Parathyroid adenoma (tissue), 2 donors: ENCODE measurements around the gene ZNF800.

Source experiments
- H2AFZ ChIP-seq: fragments of 300-600 bp; sonication (generic); one replicate; pipeline ENCODE4 v1.7.0; 2017; ENCODE audit warnings: antibody characterized with exemption, mild to moderate bottlenecking
- H3K27ac ChIP-seq: fragments of 300-600 bp; sonication (generic); one replicate; pipeline ENCODE4 v1.7.0; 2017
- H3K27me3 ChIP-seq: fragments of 300-600 bp; sonication (generic); one replicate; pipeline ENCODE4 v1.7.0; 2017; ENCODE audit warnings: low read length; ENCODE audit not compliant: control insufficient read depth, insufficient read depth
- H3K36me3 ChIP-seq: fragments of 300-600 bp; sonication (generic); one replicate; pipeline ENCODE4 v1.7.0; 2017; ENCODE audit warnings: low read length; ENCODE audit not compliant: control insufficient read depth, insufficient read depth
- H3K4me1 ChIP-seq: fragments of 300-600 bp; sonication (generic); one replicate; pipeline ENCODE4 v1.7.0; 2017; ENCODE audit warnings: control low read depth
- H3K4me2 ChIP-seq: fragments of 300-600 bp; sonication (generic); one replicate; pipeline ENCODE4 v1.7.0; 2017; ENCODE audit warnings: low read length
- H3K4me3 ChIP-seq: fragments of 300-600 bp; sonication (generic); one replicate; pipeline ENCODE4 v1.7.0; 2017; ENCODE audit warnings: low read depth, low read length
- H3K79me2 ChIP-seq: fragments of 300-600 bp; sonication (generic); one replicate; pipeline ENCODE4 v1.7.0; 2017; ENCODE audit warnings: control low read depth
- H3K9ac ChIP-seq: fragments of 300-600 bp; sonication (generic); one replicate; pipeline ENCODE4 v1.7.0; 2017; ENCODE audit warnings: mild to moderate bottlenecking
- H3K9me3 ChIP-seq: fragments of 300-600 bp; sonication (generic); one replicate; pipeline ENCODE4 v1.7.0; 2017; ENCODE audit warnings: low read length; ENCODE audit not compliant: control insufficient read depth
- TF ChIP-seq, protein P1 (sequence below): fragments of 300-600 bp; sonication (generic); IDR thresholded peaks from one replicate; pipeline ENCODE4 v1.7.0; 2017; ENCODE audit warnings: antibody characterized with exemption, mild to moderate bottlenecking
- donor health status: primary hyperparathyroidism.

The ZNF800 gene, protein sequence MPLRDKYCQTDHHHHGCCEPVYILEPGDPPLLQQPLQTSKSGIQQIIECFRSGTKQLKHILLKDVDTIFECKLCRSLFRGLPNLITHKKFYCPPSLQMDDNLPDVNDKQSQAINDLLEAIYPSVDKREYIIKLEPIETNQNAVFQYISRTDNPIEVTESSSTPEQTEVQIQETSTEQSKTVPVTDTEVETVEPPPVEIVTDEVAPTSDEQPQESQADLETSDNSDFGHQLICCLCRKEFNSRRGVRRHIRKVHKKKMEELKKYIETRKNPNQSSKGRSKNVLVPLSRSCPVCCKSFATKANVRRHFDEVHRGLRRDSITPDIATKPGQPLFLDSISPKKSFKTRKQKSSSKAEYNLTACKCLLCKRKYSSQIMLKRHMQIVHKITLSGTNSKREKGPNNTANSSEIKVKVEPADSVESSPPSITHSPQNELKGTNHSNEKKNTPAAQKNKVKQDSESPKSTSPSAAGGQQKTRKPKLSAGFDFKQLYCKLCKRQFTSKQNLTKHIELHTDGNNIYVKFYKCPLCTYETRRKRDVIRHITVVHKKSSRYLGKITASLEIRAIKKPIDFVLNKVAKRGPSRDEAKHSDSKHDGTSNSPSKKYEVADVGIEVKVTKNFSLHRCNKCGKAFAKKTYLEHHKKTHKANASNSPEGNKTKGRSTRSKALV

DNA sequence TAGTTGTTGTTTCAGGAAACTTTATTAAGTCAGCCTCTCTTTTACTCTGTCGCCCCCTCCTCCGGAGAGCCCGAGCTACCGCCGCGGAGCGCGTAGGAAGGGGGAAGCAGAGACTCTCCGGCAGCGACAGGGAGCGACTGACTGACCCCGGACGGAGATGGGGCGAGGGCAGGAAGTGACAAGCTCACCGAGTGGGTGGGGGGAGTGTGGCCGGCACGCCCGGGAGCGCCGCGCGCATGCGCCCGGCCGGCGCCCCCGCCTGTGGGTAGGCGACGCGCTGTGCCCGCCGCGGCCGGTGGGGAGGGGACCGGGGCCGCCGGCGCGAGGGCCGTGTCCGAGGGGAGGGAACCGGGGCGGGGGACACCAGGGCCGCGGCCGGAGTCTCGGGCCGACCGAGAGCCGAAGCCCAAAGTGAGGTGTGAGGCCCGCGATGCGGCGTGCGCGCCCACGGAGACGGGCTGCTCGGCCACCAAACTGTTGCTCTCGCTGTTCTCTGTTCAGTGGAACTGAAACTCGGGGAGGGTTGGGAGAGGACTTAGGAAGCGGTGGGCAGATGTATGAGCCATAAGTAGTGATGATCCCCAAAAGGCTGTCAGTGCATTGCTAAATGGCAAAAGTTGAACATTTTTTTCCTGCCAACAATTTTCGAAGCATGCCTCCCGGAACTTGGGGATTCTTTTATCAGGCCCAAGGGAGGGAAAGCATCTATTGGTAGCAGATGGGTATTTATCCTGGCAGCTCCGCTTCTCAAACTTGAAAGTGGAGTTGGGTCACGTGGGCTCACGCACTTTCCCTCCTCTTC lies at the start of gene ZNF800:
Gene ZNF800 (minus strand): TSS at position 143 of the 802 bp plus-strand sequence. CDS start 1,151 bp downstream, outside the sequence.
- H3K27me3 ChIP-seq: no peaks in the 10 kb centered on the region
- peak within 1 kb of the TSS; percentile 83 for H3K4me2 ChIP-seq
- no peaks in the 10 kb centered on the region for H3K36me3 ChIP-seq
- H3K27ac ChIP-seq: peak within 1 kb of the TSS; percentile 77
- H3K4me3 ChIP-seq: peak within 1 kb of the TSS; percentile 93
- peak within 1 kb of the TSS; percentile 14 for H3K9ac ChIP-seq
- TF ChIP-seq, protein P1, sequence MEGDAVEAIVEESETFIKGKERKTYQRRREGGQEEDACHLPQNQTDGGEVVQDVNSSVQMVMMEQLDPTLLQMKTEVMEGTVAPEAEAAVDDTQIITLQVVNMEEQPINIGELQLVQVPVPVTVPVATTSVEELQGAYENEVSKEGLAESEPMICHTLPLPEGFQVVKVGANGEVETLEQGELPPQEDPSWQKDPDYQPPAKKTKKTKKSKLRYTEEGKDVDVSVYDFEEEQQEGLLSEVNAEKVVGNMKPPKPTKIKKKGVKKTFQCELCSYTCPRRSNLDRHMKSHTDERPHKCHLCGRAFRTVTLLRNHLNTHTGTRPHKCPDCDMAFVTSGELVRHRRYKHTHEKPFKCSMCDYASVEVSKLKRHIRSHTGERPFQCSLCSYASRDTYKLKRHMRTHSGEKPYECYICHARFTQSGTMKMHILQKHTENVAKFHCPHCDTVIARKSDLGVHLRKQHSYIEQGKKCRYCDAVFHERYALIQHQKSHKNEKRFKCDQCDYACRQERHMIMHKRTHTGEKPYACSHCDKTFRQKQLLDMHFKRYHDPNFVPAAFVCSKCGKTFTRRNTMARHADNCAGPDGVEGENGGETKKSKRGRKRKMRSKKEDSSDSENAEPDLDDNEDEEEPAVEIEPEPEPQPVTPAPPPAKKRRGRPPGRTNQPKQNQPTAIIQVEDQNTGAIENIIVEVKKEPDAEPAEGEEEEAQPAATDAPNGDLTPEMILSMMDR: no peak
- no peaks in the 10 kb centered on the region for H3K4me1 ChIP-seq
- no peaks in the 10 kb centered on the region for H3K9me3 ChIP-seq
- peak within 1 kb of the TSS; percentile 90 for H2AFZ ChIP-seq
- peaks cover 17% of the 10 kb centered on the region for H3K79me2 ChIP-seq

DNA sequence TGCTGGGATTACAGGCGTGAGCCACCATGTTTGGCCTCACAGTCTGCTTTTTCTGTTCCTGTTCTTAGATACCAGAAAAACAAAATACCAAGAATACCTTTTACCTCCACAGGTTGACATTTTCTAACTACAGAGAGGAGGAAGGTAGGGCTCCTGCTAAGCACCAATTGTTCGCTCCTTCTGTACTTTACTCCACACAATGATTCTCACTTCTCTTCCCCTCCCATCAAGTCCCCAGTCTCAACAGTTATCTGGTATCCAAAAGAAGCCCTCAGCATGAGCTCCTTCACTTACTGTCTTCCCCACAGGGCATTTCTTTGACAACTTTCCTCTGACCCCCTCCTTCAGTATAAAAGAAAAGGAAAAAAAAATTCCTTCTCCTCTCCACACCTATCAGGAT lies 47.7 kb upstream of the ZNF800 start:
- no peak overlapping the region for H3K4me3 ChIP-seq
- no peak overlapping the region for H3K9ac ChIP-seq
- H3K4me1 ChIP-seq: no peaks in the 10 kb centered on the region
- H3K27ac ChIP-seq: no peak overlapping the region
- no peak overlapping the region for H2AFZ ChIP-seq
- no peaks in the 10 kb centered on the region for H3K79me2 ChIP-seq
- no peaks in the 10 kb centered on the region for H3K9me3 ChIP-seq
- no peak overlapping the region for H3K4me2 ChIP-seq
- TF ChIP-seq, protein P1: no peak
- H3K36me3 ChIP-seq: no peaks in the 10 kb centered on the region
- no peaks in the 10 kb centered on the region for H3K27me3 ChIP-seq

DNA sequence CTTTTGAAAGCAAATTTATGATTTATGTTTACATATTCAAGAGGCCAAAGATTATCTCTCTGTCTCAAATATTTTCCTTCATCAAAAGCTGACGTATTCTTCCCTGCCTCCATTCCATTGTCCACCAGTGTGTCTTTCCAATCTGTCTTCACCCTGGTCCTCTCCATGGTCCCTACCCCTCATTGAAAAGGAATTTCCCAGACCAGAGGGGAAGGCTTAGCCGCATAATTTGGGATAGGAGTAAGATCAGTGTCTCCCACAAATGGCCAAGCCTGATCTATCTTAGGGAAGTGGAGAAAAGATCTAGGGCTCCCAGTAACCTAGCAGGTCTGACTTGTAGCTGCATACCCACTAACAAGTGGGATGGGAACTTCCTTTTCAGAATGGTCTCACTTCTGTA lies 46.3 kb upstream of the ZNF800 start:
- H3K4me1 ChIP-seq: no peaks in the 10 kb centered on the region
- TF ChIP-seq, protein P1: no peak
- H3K4me2 ChIP-seq: no peak overlapping the region
- H3K9me3 ChIP-seq: no peaks in the 10 kb centered on the region
- H3K27me3 ChIP-seq: no peaks in the 10 kb centered on the region
- no peak overlapping the region for H3K9ac ChIP-seq
- no peak overlapping the region for H3K4me3 ChIP-seq
- H2AFZ ChIP-seq: no peak overlapping the region
- H3K36me3 ChIP-seq: no peaks in the 10 kb centered on the region
- H3K79me2 ChIP-seq: no peaks in the 10 kb centered on the region
- no peak overlapping the region for H3K27ac ChIP-seq

DNA sequence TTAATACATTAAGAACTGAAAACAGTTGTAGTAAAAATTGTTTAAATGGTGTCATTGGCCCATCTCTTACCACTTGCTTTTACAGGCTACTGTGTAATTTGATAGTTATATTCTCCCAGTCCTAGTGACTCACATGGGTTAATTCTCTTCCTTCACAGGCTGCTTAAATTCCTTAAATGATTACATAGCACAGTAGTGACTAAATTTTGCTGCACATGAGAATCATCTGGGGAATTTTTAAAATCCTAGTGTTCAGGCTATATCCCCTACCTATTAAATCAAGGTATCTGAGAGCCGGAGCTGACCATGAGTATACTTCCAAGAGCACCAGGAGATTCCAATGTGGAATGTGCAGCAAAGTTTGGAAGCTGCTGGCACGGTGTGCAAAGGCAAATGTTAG lies 45.3 kb upstream of the ZNF800 start:
- no peak overlapping the region for H3K9ac ChIP-seq
- H3K4me2 ChIP-seq: no peak overlapping the region
- TF ChIP-seq, protein P1: no peak
- H3K79me2 ChIP-seq: no peaks in the 10 kb centered on the region
- no peak overlapping the region for H3K4me3 ChIP-seq
- H2AFZ ChIP-seq: no peak overlapping the region
- H3K27ac ChIP-seq: no peak overlapping the region
- H3K4me1 ChIP-seq: no peaks in the 10 kb centered on the region
- no peaks in the 10 kb centered on the region for H3K27me3 ChIP-seq
- no peaks in the 10 kb centered on the region for H3K36me3 ChIP-seq
- no peaks in the 10 kb centered on the region for H3K9me3 ChIP-seq
